Fibroblast of skin of scalp (primary cell): ENCODE data around the gene SNX13.
A peak's percentile ranks its signal among the peaks of the same experiment; 100 is the strongest.
"Not testable (repeated sequence)": the region's sequence is repeated elsewhere in the genome, so short reads cannot be mapped to it uniquely, and the experiment has no call there.

Source experiments
- DNase-seq: peaks from one replicate; pipeline ENCODE4 v3.0.0-alpha.2; 2013

Gene SNX13

GRCh38 chr7:17912536-17913235 is 27.6 kb downstream of the SNX13 start:
- no peak for DNase-seq

GRCh38 chr7:17912050-17912449 is 28.2 kb downstream of the SNX13 start:
- no peak for DNase-seq

- no peak for DNase-seq
These were observed 29.9 kb downstream of the SNX13 start for GRCh38 chr7:17910377-17910776.

GRCh38 chr7:17909310-17909709 is 31.0 kb downstream of the SNX13 start:
- DNase-seq, result not testable (repeated sequence)

GRCh38 chr7:17907014-17907413 is 33.3 kb downstream of the SNX13 start:
- DNase-seq, result no peak

- DNase-seq, result no peak
These were observed 37.0 kb downstream of the SNX13 start for GRCh38 chr7:17903337-17903736.

GRCh38 chr7:17902599-17902998 is 37.7 kb downstream of the SNX13 start:
- no peak for DNase-seq

GRCh38 chr7:17900464-17900863 is 39.8 kb downstream of the SNX13 start:
- no peak for DNase-seq

GRCh38 chr7:17898111-17898510 is 42.2 kb downstream of the SNX13 start:
- no peak for DNase-seq

GRCh38 chr7:17887286-17887685 is 53.0 kb downstream of the SNX13 start:
- no peak for DNase-seq

- no peak for DNase-seq
These were observed 57.6 kb downstream of the SNX13 start for GRCh38 chr7:17882685-17883084.

- no peak for DNase-seq
These were observed 61.1 kb downstream of the SNX13 start for GRCh38 chr7:17879075-17879661.

GRCh38 chr7:17878627-17879026 is 61.7 kb downstream of the SNX13 start:
- no peak for DNase-seq

GRCh38 chr7:17871815-17872533 is 68.3 kb downstream of the SNX13 start:
- DNase-seq, result no peak

- no peak for DNase-seq
These were observed 69.9 kb downstream of the SNX13 start for GRCh38 chr7:17870406-17870805.

GRCh38 chr7:17863809-17864143 is 76.5 kb downstream of the SNX13 start:
- no peak for DNase-seq

- no peak for DNase-seq
These were observed 77.0 kb downstream of the SNX13 start for GRCh38 chr7:17863095-17863808.

- no peak for DNase-seq
These were observed 84.0 kb downstream of the SNX13 start for GRCh38 chr7:17856251-17856650.

- DNase-seq, result no peak
These were observed 85.1 kb downstream of the SNX13 start for GRCh38 chr7:17855202-17855601.

- DNase-seq, result peak; percentile 15
These were observed 85.8 kb downstream of the SNX13 start for GRCh38 chr7:17854261-17855047.

- no peak for DNase-seq
These were observed 87.9 kb downstream of the SNX13 start for GRCh38 chr7:17852361-17852760.

GRCh38 chr7:17849504-17849903 is 90.8 kb downstream of the SNX13 start:
- peak; percentile 90 for DNase-seq

GRCh38 chr7:17848516-17848915 is 91.8 kb downstream of the SNX13 start:
- DNase-seq, result no peak
